ENCODE measurements around the gene ARMH3.
"Not testable (repeated sequence)": the region's sequence is repeated elsewhere in the genome, so short reads cannot be mapped to it uniquely, and the experiment has no call there.

Gene ARMH3

GRCh38 chr10:102059987-102060386 is 4.0 kb upstream of the ARMH3 start:
- no peak for DNase-seq
- Histone ChIP-seq H3K4me3 (ENCODE audit: low read depth, low read length) (no peak overlapping the region), H3K36me3 (replicated peaks) (no peaks in the 10 kb centered on the region), H3K27ac (no peak overlapping the region), H3K27me3 (replicated peaks) (no peaks in the 10 kb centered on the region)
- TF ChIP-seq, protein P1, sequence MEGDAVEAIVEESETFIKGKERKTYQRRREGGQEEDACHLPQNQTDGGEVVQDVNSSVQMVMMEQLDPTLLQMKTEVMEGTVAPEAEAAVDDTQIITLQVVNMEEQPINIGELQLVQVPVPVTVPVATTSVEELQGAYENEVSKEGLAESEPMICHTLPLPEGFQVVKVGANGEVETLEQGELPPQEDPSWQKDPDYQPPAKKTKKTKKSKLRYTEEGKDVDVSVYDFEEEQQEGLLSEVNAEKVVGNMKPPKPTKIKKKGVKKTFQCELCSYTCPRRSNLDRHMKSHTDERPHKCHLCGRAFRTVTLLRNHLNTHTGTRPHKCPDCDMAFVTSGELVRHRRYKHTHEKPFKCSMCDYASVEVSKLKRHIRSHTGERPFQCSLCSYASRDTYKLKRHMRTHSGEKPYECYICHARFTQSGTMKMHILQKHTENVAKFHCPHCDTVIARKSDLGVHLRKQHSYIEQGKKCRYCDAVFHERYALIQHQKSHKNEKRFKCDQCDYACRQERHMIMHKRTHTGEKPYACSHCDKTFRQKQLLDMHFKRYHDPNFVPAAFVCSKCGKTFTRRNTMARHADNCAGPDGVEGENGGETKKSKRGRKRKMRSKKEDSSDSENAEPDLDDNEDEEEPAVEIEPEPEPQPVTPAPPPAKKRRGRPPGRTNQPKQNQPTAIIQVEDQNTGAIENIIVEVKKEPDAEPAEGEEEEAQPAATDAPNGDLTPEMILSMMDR (IDR thresholded peaks at IDR 0.05; ENCODE audit: low read depth, low read length, missing control alignments), result no peak
- in situ Hi-C loops (cut with HindIII; ENCODE audit: low pct_ligation_motif_present, low sequenced_read_pairs), result no loop called here

DNA sequence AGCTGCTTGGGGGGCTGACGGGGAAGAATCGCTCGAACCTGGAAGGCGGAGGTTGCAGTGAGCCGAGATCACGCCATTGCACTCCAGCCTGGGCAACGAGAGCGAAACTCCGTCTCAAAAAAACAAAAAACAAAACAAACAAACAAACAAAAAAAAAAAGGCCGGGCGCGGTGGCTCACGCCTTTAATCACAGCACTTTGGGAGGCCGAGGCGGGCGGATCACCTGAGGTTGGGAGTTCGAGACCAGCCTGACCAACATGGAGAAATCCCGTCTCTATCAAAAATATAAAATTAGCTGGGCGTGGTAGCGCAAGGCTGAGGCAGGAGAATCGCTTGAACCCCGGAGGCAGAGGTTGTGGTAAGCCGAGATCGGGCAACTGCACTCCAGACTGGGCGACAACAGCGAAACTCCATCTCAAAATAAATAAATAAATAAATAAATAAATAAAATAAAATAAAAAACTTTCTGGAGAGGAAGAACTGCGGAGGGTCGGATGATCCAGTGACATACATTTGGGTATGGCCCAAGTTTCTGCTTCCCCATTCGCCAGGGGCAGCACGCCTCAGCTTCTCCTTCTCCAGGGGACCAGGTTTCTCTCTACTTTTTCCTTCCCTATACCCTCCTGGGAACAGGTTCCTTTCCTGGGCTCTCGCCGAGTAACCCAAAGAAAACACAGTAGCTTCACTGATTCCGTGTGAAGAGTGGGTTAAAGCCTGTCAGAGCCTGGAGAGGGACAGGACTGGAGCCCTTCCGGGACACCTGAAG is 909 bp downstream of the ARMH3 start:
- H3K27me3 ChIP-seq (replicated peaks); H3K36me3 ChIP-seq (replicated peaks); in situ Hi-C loops (cut with HindIII; ENCODE audit: low pct_ligation_motif_present, low sequenced_read_pairs): not testable (repeated sequence)
- Histone ChIP-seq H3K27ac (peak overlapping the region; percentile 77), H3K4me3 (ENCODE audit: low read depth, low read length) (peak overlapping the region; percentile 92)
- DNase-seq, result peak; percentile 10

DNA sequence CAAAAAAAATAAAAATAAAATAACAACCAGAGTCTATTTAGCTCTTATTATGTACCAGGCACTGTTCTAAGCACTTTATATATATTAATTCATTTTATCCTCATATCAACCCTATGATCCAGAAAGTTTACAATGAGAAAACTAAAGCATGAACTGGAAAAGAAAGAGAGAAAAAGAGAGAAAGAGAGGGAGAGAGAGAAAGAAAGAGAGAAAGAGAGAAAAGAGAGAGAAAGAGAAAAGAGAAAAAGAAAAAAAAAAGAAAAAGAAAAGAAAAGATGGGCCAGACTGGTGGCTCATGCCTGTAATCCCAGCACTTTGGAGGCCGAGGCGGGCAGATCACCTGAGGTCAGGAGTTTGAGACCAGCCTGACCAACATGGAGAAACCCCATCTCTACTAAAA is 9.9 kb downstream of the ARMH3 start:
- TF ChIP-seq, protein P1 (IDR thresholded peaks at IDR 0.05; ENCODE audit: low read depth, low read length, missing control alignments), result no peak
- in situ Hi-C loops (cut with HindIII; ENCODE audit: low pct_ligation_motif_present, low sequenced_read_pairs), result no loop called here
- Histone ChIP-seq H3K27ac (no peak overlapping the region), H3K36me3 (replicated peaks) (no peaks in the 10 kb centered on the region), H3K4me3 (ENCODE audit: low read depth, low read length) (no peak overlapping the region), H3K27me3 (replicated peaks) (no peaks in the 10 kb centered on the region)
- DNase-seq, result no peak

DNA sequence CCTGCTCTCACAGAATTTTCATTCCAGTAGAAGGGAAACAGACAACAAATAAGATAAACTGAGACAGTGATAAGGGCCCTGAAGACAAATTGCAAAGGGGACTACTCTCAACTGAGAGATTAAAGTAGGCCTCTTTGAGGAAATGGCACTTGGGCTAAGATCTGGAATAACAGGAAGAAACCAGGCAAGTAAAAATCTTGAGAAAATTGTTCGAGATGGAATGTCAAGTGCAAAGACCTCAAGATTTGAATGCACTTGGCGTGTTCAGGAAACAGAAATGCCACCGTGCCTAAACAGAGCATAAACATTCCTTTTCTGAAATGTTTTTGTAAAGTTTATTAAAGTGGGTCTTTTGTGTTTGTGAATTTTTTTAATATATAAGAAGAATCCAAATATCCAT is 10.7 kb downstream of the ARMH3 start:
- Histone ChIP-seq H3K27me3 (replicated peaks) (no peaks in the 10 kb centered on the region), H3K36me3 (replicated peaks) (no peaks in the 10 kb centered on the region), H3K4me3 (ENCODE audit: low read depth, low read length) (no peak overlapping the region), H3K27ac (no peak overlapping the region)
- in situ Hi-C loops (cut with HindIII; ENCODE audit: low pct_ligation_motif_present, low sequenced_read_pairs), result no loop called here
- no peak for DNase-seq
- TF ChIP-seq, protein P1 (IDR thresholded peaks at IDR 0.05; ENCODE audit: low read depth, low read length, missing control alignments), result no peak

- H3K36me3 ChIP-seq (replicated peaks), result no peaks in the 10 kb centered on the region
- no peaks in the 10 kb centered on the region for H3K27me3 ChIP-seq (replicated peaks)
- DNase-seq, result peak; percentile 12
- TF ChIP-seq, protein P1 (IDR thresholded peaks at IDR 0.05; ENCODE audit: low read depth, low read length, missing control alignments), result no peak
- no peak overlapping the region for H3K27ac ChIP-seq
- no peak overlapping the region for H3K4me3 ChIP-seq (ENCODE audit: low read depth, low read length)
- in situ Hi-C loops (cut with HindIII; ENCODE audit: low pct_ligation_motif_present, low sequenced_read_pairs), result no loop called here
Measured at GRCh38 chr10:102040305-102041050, 15.5 kb downstream of the ARMH3 start.

- no peaks in the 10 kb centered on the region for H3K27me3 ChIP-seq (replicated peaks)
- no peaks in the 10 kb centered on the region for H3K36me3 ChIP-seq (replicated peaks)
- H3K4me3 ChIP-seq (ENCODE audit: low read depth, low read length), result no peak overlapping the region
- in situ Hi-C loops (cut with HindIII; ENCODE audit: low pct_ligation_motif_present, low sequenced_read_pairs), result no loop called here
- TF ChIP-seq, protein P1 (IDR thresholded peaks at IDR 0.05; ENCODE audit: low read depth, low read length, missing control alignments), result no peak
- no peak for DNase-seq
- no peak overlapping the region for H3K27ac ChIP-seq
Measured at GRCh38 chr10:102038410-102038809, 17.6 kb downstream of the ARMH3 start.

DNA sequence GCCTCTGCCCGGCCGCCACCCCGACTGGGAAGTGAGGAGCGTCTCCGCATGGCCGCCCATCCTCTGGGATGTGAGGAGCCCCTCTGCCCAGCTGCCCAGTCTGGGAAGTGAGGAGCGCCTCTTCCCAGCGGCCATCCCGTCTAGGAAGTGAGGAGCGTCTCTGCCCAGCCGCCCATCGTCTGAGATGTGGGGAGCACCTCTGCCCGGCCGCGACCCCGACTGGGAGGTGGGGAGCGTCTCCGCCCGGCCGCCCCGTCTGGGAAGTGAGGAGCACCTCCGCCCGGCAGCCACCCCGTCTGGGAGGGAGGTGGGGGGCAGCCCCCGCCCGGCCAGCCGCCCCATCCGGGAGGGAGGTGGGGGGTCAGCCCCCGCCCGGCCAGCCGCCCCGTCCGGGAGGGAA is 20.2 kb downstream of the ARMH3 start:
- H3K4me3 ChIP-seq (ENCODE audit: low read depth, low read length); H3K36me3 ChIP-seq (replicated peaks); H3K27me3 ChIP-seq (replicated peaks); DNase-seq; H3K27ac ChIP-seq; in situ Hi-C loops (cut with HindIII; ENCODE audit: low pct_ligation_motif_present, low sequenced_read_pairs): not testable (repeated sequence)
